H9 (cell line): ENCODE results near the gene PRKCA. TPM values are rescaled to one million over a fixed set of nuclear protein-coding genes. Genes with fewer than 3 reads are reported as not detected.

ENCODE experiments used
- DNase-seq: peaks from one replicate; pipeline ENCODE4 v3.0.0-alpha.2; 2017
- H2AFZ ChIP-seq: one replicate; pipeline ENCODE4 v1.6.1; 2013; ENCODE audit warnings: mild to moderate bottlenecking, low read length, control low read depth, moderate library complexity
- H2AK5ac ChIP-seq: 2 replicates; pipeline ENCODE4 v1.6.1; 2013; ENCODE audit warnings: low read length, control low read depth, mixed read lengths; ENCODE audit not compliant: insufficient read length
- H2BK120ac ChIP-seq: one replicate; pipeline ENCODE4 v1.6.1; 2013; ENCODE audit warnings: low read depth, mild to moderate bottlenecking, low read length, control low read depth, inconsistent platforms; ENCODE audit not compliant: poor library complexity, severe bottlenecking
- H2BK12ac ChIP-seq: 2 replicates; pipeline ENCODE4 v1.6.1; 2013; ENCODE audit warnings: low read length, control low read depth, mixed read lengths, low read depth; ENCODE audit not compliant: insufficient read length
- H2BK15ac ChIP-seq: 2 replicates; pipeline ENCODE4 v1.6.1; 2013; ENCODE audit warnings: low read depth, low read length, control low read depth
- H2BK20ac ChIP-seq: one replicate; pipeline ENCODE4 v1.6.1; 2013; ENCODE audit warnings: low read depth, mild to moderate bottlenecking, low read length, control low read depth, inconsistent platforms; ENCODE audit not compliant: poor library complexity, severe bottlenecking
- H2BK5ac ChIP-seq: 2 replicates; pipeline ENCODE4 v1.6.1; 2013; ENCODE audit warnings: low read length, control low read depth, mixed read lengths; ENCODE audit not compliant: insufficient read length
- H3K14ac ChIP-seq: 2 replicates; pipeline ENCODE4 v1.6.1; 2013; ENCODE audit warnings: low read length, control low read depth; ENCODE audit not compliant: insufficient read depth
- H3K18ac ChIP-seq: 2 replicates; pipeline ENCODE4 v1.6.1; 2013; ENCODE audit warnings: low read depth, mild to moderate bottlenecking, mixed read lengths, low read length, control low read depth; ENCODE audit not compliant: insufficient read length
- H3K23ac ChIP-seq: 2 replicates; pipeline ENCODE4 v1.6.1; 2013; ENCODE audit warnings: low read length, control low read depth, mixed read lengths, low read depth; ENCODE audit not compliant: insufficient read length
- H3K23me2 ChIP-seq: 2 replicates; pipeline ENCODE4 v1.6.1; 2013; ENCODE audit warnings: low read depth, mild to moderate bottlenecking, mixed read lengths, low read length, control low read depth; ENCODE audit not compliant: insufficient read length, poor library complexity, severe bottlenecking
- H3K27ac ChIP-seq: 2 replicates; pipeline ENCODE4 v1.5.1; 2013; ENCODE audit warnings: low read length, control low read depth, mixed read lengths, low read depth; ENCODE audit not compliant: insufficient read length
- H3K27me3 ChIP-seq: 2 replicates; pipeline ENCODE4 v1.6.1; 2013; ENCODE audit warnings: low read length, control low read depth, inconsistent platforms; ENCODE audit not compliant: insufficient read depth
- H3K4ac ChIP-seq: 2 replicates; pipeline ENCODE4 v1.6.1; 2013; ENCODE audit warnings: low read depth, mild to moderate bottlenecking, control low read depth, inconsistent platforms, low read length, moderate library complexity
- H3K4me1 ChIP-seq: 2 replicates; pipeline ENCODE4 v1.6.1; 2013; ENCODE audit warnings: low read length, control low read depth, inconsistent platforms; ENCODE audit not compliant: insufficient read depth
- H3K4me2 ChIP-seq: 2 replicates; pipeline ENCODE4 v1.6.1; 2013; ENCODE audit warnings: low read length, control low read depth, mixed read lengths; ENCODE audit not compliant: insufficient read length, insufficient read depth
- H3K56ac ChIP-seq: 2 replicates; pipeline ENCODE4 v1.6.1; 2013; ENCODE audit warnings: low read depth, mild to moderate bottlenecking, mixed read lengths, low read length, control low read depth; ENCODE audit not compliant: insufficient read length
- H3K79me1 ChIP-seq: 2 replicates; pipeline ENCODE4 v1.6.1; 2013; ENCODE audit warnings: low read depth, mild to moderate bottlenecking, moderate library complexity, low read length, control low read depth, inconsistent platforms; ENCODE audit not compliant: insufficient read depth, poor library complexity, severe bottlenecking
- H3K79me2 ChIP-seq: 2 replicates; pipeline ENCODE4 v1.6.1; 2013; ENCODE audit warnings: low read length, control low read depth, inconsistent platforms; ENCODE audit not compliant: insufficient read depth
- H3K9ac ChIP-seq: 2 replicates; pipeline ENCODE4 v1.6.1; 2013; ENCODE audit warnings: low read length, control low read depth, mixed read lengths; ENCODE audit not compliant: insufficient read length; ENCODE audit errors: extremely low read depth
- H3K9me3 ChIP-seq: one replicate; pipeline ENCODE4 v1.6.1; 2013; ENCODE audit warnings: low read depth, low read length, inconsistent platforms; ENCODE audit not compliant: control insufficient read depth
- H3T11ph ChIP-seq: one replicate; pipeline ENCODE4 v1.6.1; 2013; ENCODE audit warnings: mild to moderate bottlenecking, low read length, control low read depth, inconsistent platforms
- H4K20me1 ChIP-seq: one replicate; pipeline ENCODE4 v1.6.1; 2013; ENCODE audit not compliant: control insufficient read depth, insufficient read length, insufficient read depth
- H4K5ac ChIP-seq: 2 replicates; pipeline ENCODE4 v1.6.1; 2013; ENCODE audit warnings: low read depth, mild to moderate bottlenecking, mixed read lengths, low read length, control low read depth; ENCODE audit not compliant: insufficient read length
- H4K8ac ChIP-seq: replicated peaks from 2 replicates; pipeline ENCODE4 v1.6.1; 2013; ENCODE audit warnings: low read length, control low read depth, mixed read lengths, low read depth; ENCODE audit not compliant: insufficient read length
- H4K91ac ChIP-seq: 2 replicates; pipeline ENCODE4 v1.6.1; 2013; ENCODE audit warnings: low read depth, mild to moderate bottlenecking, moderate library complexity, mixed read lengths, low read length, control low read depth; ENCODE audit not compliant: insufficient read length
- H3K27ac Mint-ChIP-seq, 3 experiments: 2 replicates in 2 of 3; 3 replicates in 1 of 3; pipeline ENCODE4 v1.8.0; 2020 to 2021; ENCODE audit warnings: mixed read lengths in 3 of 3, mild to moderate bottlenecking in 1 of 3, moderate library complexity in 1 of 3
- H3K27me3 Mint-ChIP-seq: 2 replicates; pipeline ENCODE4 v1.8.0; 2021; ENCODE audit warnings: low read depth, mild to moderate bottlenecking, moderate library complexity, mixed read lengths
- H3K36me3 Mint-ChIP-seq, 3 experiments: 2 replicates in 2 of 3; 3 replicates in 1 of 3; pipeline ENCODE4 v1.8.0; 2020 to 2021; ENCODE audit warnings: low read depth in 3 of 3, mixed read lengths in 3 of 3; ENCODE audit not compliant: insufficient read depth in 1 of 3
- H3K4me1 Mint-ChIP-seq, 2 experiments: 2 replicates each; pipeline ENCODE4 v1.8.0; 2020; ENCODE audit warnings: mixed read lengths in 2 of 2
- H3K4me3 Mint-ChIP-seq, 2 experiments: 2 replicates in 1 of 2; 3 replicates in 1 of 2; pipeline ENCODE4 v1.8.0; 2020 to 2021; ENCODE audit warnings: mild to moderate bottlenecking in 2 of 2, mixed read lengths in 2 of 2, moderate library complexity in 1 of 2
- H3K9me3 Mint-ChIP-seq, 2 experiments: 2 replicates in 1 of 2; 3 replicates in 1 of 2; pipeline ENCODE4 v1.8.0; 2020; ENCODE audit warnings: mild to moderate bottlenecking in 2 of 2, mixed read lengths in 2 of 2, moderate library complexity in 1 of 2
- CTCF ChIP-seq: fragments of 200-600 bp; sonication (generic); conservative IDR thresholded peaks from 3 replicates; pipeline ENCODE4 v1.8.0; 2021; ENCODE audit warnings: antibody characterized with exemption, mild to moderate bottlenecking
- total RNA-seq: library from RNA; stranded (reverse); gene quantifications from 2 replicates; pipeline ENCODE4 v1.2.1, GENCODE V29; 2021

PRKCA gene
- total RNA-seq, 1 experiment from 2014 or later: 10.5 TPM

- Histone ChIP-seq H3K4me2 (no peak overlapping the region), H3K79me2 (no peaks in the 10 kb centered on the region), H3K27ac (no peak overlapping the region), H3K4me1 (no peaks in the 10 kb centered on the region), H3K14ac (no peak overlapping the region), H3K23me2 (no peaks in the 10 kb centered on the region), H2BK15ac (no peak overlapping the region), H2BK120ac (no peak overlapping the region), H2BK5ac (no peak overlapping the region), H3K9me3 (no peaks in the 10 kb centered on the region), H3K56ac (no peak overlapping the region), H2BK12ac (no peak overlapping the region), H4K8ac (no peak overlapping the region), H2BK20ac (no peak overlapping the region), H2AFZ (no peak overlapping the region), H3T11ph (no peak overlapping the region), H4K91ac (no peak overlapping the region), H4K5ac (no peak overlapping the region), H3K27me3 (no peaks in the 10 kb centered on the region), H3K9ac (no peak overlapping the region), H3K23ac (no peak overlapping the region), H2AK5ac (no peak overlapping the region), H4K20me1 (no peaks in the 10 kb centered on the region), H3K79me1 (no peaks in the 10 kb centered on the region), H3K4ac (no peak overlapping the region), H3K18ac (no peak overlapping the region)
- TF ChIP-seq CTCF: no peak
- H3K27ac Mint-ChIP-seq: no peak overlapping the region
- no peaks in the 10 kb centered on the region for H3K27me3 Mint-ChIP-seq
- DNase-seq: no peak
- peaks cover 0 to 2% (median 2%) of the 10 kb centered on the region in 3 experiments; a peak in 3 of 7 replicates for H3K36me3 Mint-ChIP-seq
- H3K4me1 Mint-ChIP-seq: peaks cover 0 to 5% of the 10 kb centered on the region in 2 experiments; a peak in 2 of 4 replicates
- H3K4me3 Mint-ChIP-seq: no peak overlapping the region
- H3K9me3 Mint-ChIP-seq: no peaks in the 10 kb centered on the region; a peak in 2 of 5 replicates
Observed at GRCh38 chr17:66395961-66396360, 93.5 kb downstream of the PRKCA start.
